ENCODE measurements around the gene FSHR.

- TF ChIP-seq EZH2 (IDR thresholded peaks at IDR 0.05; ENCODE audit: insufficient read depth, poor library complexity, severe bottlenecking) (no peak), EZH2phosphoT487 (IDR thresholded peaks at IDR 0.05; ENCODE audit: insufficient read depth, low read depth) (no peak)
Measured at GRCh38 chr2:49111456-49111855, 42.9 kb downstream of the FSHR start.

All from GM23248 (cell line).